Fibroblast of skin of scalp (primary cell): ENCODE results near the gene PMVK. TPM values are rescaled to one million over a fixed set of nuclear protein-coding genes. Genes with fewer than 3 reads are reported as not detected.
"Not testable (repeated sequence)": the region's sequence is repeated elsewhere in the genome, so short reads cannot be mapped to it uniquely, and the experiment has no call there.

Source experiments
- DNase-seq: peaks from one replicate; pipeline ENCODE4 v3.0.0-alpha.2; 2013
- polyA plus RNA-seq, 2 experiments: library from polyadenylated mRNA; unstranded; fragments of 120-200 nt; gene quantifications; one replicate each; pipeline ENCODE4 v1.2.1, GENCODE V29; 2013; ENCODE audit not compliant: insufficient read length in 2 of 2

Gene PMVK
- 30.4 TPM for polyA plus RNA-seq (2013, experiment 1 of 2; ENCODE audit: insufficient read length)
- 24.3 TPM for polyA plus RNA-seq (2013, experiment 2 of 2; ENCODE audit: insufficient read length)

DNA sequence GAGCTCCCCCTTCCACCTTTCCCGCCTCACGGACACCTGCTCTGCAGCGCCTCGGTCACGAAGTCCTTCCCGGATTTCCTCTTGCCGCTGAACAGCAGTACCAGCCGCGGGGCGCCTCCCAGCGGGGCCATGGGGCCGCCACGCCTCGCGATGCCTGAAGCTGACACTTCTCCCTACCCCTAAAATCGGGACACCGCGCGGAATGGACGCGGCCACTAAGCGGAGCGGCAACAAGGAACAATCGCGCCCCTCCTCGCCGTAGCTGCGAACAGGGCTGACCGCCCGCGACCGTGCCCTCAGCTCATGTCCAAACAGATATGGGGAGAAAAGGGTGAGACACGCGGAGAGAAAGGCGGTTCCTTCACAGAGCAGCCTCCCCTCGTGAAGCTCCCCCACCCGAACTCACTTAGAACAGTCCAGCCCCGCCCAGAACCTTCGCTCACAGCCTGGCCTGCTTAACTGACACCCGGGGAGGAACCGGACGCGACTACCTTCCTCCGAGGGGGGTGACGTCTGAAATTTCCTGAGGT, at the start of gene PMVK:
Gene PMVK, minus strand, starts transcription at position 165 of the 530 bp plus-strand sequence. Its CDS starts 34 bp downstream, at position 131.
- DNase-seq = peak; percentile 97

DNA sequence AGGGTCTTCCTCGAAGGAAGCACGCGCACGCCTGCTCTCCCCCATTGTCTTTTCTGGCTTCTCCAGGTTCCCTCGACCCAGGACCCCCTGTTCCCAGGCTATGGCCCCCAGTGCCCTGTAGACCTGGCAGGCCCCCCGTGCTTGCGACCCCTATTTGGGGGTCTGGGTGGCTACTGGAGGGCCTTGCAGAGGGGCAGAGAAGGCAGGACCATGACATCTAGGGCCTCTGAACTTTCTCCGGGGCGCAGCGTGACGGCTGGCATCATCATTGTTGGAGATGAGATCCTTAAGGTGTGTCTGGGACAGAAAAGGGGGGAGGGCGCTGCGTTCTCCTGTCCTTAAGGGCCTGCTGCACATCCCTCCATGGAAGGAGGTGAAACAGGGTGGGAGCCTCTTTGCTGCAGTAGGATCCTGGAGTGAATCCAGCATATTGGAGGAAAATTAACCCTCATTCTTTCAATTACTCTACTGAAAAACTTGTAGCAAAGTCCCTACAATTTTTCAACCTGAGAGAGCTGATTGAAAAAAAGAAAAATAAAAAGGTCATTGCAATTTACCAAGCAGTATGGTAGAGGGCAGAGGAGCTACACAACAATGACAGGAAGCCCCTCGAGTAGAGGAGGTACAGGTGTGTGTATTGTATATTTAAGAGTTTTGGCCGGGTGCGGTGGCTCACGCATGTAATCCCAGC, 47.4 kb upstream of the PMVK start:
- no peak for DNase-seq

DNA sequence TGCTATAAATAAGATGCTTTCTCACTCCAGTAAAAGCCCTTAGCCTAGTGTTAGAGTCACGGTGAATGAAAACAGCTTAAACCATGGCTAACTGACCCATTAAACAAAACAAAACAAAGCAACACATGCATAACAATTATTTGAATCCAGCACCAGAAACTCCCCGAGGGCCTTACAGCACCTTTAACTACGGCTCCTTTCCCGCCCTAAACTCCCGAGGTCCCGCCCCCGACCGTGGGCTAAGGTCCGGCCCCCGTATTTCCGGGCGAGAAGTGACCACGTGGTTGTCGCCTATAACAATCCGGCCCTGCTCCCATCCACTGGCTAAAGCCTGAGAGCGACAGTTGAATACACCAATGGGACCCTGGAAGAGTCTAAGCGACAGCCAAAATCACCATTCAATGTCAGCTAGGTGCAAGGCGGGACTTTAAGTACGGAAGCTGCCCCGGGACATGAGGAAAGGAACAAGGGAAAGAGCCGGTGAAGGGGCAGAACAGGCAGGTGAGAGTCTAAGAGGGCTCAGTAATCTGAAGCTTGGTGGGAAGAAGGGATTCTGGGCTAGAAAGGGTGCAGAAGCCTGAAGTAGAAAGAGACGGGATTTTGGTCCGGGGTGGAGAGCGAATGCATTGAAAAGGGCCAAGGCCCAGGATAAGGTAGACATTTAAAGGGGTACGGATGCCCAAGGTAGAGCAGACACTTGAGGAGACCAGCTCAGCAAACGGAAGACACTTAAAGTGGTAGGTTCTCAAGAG, 46.6 kb upstream of the PMVK start, which contains the start of gene FLAD1:
Gene FLAD1, plus strand, starts transcription at position 448 of the 752 bp plus-strand sequence. CDS start 351 bp downstream, outside the sequence.
- DNase-seq = peak; percentile 100

DNA sequence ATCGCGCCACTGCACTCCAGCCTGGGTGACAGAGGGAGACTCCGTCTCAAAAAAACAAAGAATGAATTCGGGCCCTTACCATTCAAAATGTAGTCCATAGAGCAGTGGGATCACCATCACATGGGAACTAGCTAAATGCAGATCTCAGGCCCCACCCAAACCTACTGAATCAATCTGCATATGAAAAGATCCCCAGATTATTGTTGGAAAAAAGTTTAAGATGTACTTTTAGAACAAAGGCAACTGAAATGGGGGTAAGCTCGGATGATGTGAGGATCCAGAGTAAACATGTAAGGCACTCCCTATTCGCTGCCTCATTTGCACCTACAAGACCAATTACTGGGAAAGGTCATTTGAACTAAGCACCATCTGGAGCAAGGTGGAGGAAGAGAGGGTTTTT, 45.8 kb upstream of the PMVK start:
- DNase-seq = no peak

DNA sequence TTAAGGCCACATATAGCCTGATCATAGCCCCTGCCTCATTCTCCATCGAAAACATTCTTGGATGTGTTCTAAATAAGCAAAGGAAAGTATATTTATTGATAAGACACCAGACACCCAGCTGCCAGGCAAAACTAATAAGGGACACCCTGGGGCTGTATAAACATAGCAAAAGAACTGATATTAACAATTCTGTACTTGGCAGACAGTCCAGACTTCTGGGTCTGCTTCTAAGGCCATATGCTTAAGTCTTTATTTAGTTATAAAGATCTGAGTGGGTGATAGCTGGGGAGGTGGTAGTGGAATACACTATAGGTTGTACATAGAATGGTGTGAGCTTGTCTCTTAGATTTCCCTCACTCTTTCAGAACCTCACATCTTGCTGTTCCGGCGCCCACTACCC, 41.8 kb upstream of the PMVK start:
- no peak for DNase-seq

DNA sequence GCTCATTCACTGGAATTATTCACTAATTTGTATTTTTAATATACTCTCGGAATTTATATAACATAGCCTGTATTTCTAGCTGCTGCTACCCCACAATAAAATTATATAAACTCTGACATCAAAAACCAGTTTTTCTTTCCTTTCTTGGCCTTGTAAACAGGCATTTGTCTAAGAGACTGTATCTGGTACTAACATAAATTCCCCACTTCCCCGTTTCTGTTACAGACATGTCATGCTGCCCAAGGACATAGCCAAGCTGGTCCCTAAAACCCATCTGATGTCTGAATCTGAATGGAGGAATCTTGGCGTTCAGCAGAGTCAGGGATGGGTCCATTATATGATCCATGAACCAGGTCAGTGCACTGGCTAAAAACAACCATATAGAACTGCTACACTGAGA, 41.2 kb upstream of the PMVK start:
- DNase-seq = not testable (repeated sequence)

DNA sequence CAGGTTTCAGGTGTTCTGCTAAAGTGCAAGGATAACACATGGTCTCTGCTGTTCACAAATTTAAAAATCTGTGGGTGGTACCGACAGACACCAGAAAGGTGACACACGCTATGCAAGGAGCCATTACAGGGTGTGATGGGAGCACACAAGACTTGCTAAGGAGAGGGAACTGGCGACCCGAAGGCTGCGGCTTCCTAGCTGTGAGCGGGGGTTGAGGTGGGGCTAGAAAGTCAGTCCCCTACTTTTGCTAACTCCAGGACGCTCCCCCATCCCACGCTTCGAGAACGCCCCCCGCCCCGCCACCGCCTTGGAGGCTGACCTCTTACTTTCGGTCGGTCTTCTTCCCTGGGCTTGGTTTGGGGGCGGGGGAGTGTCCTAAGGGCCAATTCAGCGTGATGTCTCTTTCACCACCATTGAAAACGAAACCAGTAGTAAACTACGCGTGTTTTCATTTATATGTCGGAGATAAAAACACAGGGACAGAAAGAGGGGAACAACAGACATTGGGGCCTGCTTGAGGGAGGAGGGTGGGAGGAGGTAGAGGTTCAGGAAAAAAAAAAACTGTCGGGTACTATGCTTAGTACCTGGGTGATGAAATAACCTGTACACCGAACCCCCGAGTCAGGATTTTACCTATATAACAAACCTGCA, 39.0 kb upstream of the PMVK start:
- DNase-seq = peak; percentile 60

DNA sequence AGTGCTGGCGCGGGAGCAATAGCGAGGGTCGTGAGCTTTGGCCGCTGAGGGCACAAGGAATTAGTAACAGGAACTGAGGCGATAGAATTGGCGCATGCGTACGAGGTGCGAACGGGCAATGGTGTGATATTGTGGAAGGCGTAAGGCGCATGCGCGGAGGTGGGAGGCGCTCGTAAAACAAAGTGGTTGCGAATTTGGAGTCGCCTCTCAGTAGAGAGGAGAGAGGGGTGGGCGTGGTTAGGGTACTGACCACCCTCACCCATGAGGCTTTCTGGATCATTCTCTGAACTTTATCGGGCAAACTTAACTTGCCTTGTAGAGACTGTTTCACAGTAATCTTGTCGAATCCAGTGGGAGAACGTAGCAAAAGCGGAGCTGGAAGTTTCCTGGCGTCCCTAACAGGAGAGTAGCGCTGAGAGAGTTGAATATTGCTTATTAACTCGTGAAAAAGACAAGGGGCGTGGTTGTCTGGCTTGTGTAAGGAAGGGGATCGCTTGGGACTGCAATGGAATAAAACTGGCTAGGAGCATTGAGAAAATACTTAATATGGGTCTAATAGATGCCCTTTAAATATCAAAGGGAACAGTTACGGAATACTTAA, 38.4 kb upstream of the PMVK start:
- DNase-seq = peak; percentile 97

DNA sequence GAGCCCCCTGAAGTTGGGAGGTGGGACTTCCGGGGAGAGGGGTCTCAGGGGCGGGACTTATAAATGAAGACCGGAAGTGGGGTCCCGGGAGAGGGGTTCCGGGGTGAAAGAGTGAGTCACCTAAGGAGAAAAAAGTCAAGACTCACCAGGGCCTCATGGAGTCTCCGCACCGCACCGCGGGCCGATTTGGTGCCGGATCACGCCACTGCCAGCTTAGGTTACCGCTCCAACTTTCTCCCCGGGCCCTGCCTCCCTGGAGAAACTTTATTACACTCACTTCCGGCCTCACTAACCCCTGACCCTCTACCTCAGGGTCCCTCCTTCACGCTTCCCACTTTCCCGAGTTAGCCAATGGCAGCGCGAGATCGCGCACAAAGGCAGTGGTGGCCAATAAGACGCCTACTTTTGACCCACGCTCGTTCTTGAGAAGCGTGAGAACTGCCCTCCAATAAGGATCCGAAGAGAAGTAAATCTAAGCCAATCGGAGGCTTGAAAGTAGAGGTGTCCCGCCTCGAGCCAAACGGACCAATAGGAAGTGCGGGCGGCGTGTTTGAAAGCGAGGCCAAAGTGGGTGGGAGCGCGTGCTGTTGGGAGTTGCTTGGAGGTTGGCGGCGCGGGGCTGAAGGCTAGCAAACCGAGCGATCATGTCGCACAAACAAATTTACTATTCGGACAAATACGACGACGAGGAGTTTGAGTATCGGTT, 37.7 kb upstream of the PMVK start, which contains the start of gene CKS1B:
Gene CKS1B, plus strand, starts transcription at position 580 of the 706 bp plus-strand sequence. Its CDS starts 65 bp downstream, at position 645.
- peak; percentile 100 for DNase-seq

DNA sequence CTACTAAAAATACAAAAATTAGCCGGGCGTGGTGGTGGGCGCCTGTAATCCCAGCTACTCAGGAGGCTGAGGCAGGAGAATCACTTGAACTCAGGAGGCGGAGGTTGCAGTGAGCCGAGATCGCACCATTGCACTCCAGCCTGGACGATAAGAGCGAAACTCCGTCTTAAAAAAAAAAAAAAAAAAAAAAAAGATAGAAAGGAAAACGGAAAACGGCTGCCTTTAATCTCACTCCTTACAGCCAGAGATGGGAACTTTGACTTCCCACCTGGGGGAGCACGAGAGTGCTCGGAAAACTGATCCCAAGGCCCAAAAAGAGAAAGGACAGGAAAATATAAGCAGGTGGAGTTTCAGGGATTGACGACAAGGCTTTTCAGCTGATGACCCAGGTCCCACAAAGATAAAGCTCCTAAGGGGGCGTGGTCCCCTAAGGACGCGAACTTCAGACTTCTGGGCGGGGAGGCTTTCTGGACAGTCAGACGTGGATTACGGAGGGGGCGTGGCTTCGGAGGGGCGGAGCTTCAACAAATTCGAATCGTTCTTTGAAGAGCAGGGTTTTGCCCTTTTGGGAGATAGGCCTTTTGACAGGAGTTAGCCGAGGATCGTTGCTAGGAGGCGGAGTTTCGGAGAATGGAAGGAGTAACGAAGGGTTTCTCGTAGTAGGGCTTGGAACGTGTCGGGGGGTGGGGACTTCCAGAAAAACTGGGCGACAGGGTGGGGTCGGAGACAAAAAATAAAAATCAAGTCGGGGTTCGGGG, 37.0 kb upstream of the PMVK start:
- DNase-seq = peak; percentile 98

DNA sequence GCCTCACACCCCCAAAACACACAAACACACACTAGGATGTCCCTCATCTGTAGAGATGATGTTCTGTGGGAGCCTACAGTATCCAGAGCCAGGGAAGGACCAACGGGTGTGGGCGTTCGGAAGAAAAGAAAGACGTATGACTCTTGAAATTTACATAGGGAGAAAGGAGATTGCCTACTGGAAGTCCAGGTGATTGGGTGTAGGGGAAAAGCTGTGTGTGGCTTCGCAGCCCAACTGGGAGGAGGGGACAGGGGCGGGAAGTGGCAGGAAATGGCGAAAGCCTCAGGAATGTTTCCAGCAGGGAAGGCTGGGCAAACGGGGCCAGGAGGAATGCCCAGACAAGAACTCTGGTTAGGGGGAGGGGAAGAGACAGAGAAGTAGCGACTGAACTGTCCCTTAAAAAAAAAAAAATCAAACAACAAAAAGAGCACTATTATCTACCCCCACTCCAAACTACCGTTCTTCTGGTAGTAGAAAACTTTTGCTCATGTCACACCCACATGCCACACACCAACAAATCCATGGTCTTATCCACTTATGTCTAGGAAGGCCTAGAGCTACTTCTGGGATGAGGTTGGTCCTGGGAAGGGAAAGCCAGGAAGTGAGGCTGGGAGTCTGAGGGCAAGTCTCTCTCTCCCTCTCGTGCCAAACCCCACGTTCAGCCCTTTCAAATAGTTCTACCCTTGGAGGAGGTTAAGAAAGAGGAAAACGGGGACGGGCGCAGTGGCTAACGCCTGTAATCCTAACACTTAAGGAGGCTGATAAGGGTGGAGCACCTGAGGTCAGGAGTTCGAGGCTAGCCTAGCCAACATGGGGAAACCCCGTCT, 36.2 kb upstream of the PMVK start:
- peak; percentile 98 for DNase-seq

DNA sequence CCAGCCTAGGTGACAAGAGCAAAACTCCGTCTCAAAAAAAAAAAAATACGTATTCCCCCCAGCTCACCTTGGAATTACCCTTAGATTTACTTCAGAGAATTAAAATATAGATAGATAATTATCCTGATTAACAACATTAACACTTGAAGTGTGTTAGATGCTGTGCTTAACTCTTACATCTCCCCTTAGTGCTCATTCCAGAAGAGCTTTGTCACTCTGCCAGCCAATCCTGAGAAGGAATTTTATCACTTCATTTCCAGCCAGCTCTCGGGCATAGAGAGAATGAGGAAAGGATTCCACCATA, 35.6 kb upstream of the PMVK start:
- DNase-seq = peak; percentile 89

DNA sequence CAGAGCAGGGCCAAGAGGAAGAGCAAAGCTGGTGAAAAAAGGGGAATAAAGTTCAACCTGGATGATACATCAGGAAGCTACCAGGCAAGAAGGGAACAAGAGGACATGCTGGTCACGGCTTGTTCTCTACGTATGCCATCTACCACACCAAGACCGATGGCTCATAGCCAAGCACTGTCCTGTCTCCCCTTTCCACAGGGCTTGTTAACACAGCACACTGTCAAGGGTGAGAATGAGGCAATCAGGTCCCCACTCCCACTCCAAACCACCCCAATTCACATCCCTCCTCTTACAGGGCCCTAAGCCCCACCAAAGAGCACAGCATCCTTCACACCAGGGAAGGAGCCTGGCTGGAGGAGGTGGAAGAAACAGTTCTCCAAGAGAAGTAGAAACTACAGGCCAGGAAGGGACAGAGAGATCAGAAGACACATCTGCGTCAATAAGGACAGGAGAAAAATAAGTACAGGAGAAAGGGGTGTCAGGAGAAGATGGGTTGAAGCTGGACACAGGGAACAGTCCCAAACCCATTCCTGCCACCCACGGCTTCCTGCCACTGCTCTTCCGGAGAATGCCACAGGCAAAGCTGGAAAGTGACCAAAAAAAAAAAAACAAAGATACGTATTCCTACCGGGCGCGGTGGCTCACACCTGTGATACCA, 35.0 kb upstream of the PMVK start:
- no peak for DNase-seq

DNA sequence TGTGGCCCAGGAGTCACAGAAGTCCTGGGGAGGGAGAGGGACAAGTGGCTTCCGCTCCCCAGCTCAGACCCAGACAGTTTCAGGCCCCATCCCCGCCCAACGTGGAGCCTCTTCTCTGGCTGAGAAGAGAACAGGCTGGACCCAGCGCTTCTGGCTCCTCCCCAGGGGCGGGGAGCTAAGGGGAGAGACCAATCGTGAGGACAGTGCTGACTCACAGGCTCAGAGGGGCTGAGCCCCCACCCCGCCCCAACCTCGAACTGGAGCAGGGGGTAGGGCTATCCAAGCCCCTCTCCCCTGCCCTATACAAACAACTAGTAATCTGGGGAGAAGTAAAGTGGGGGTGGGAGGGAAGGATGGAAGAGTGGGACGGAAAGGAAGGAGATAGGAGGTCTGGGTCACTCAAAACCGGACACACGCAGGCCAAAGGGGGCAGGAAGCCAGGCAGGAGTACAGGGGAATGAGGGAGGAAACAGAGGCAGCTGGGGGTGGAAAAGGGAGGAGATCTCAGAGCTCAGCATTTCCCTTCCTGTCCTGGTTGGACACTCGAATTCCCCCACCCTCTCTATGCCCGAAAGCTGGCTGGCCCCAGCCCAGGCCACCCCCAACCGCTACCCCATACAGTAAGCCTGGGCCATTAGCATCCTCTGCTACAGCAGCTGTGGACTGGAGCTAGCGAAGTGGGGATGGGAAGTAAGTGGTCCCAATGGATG, 34.3 kb upstream of the PMVK start, which contains the start of gene SHC1:
Gene SHC1, minus strand, starts transcription at position 117 of the 710 bp plus-strand sequence. CDS start 221 bp downstream, outside the sequence.
- DNase-seq = peak; percentile 97

DNA sequence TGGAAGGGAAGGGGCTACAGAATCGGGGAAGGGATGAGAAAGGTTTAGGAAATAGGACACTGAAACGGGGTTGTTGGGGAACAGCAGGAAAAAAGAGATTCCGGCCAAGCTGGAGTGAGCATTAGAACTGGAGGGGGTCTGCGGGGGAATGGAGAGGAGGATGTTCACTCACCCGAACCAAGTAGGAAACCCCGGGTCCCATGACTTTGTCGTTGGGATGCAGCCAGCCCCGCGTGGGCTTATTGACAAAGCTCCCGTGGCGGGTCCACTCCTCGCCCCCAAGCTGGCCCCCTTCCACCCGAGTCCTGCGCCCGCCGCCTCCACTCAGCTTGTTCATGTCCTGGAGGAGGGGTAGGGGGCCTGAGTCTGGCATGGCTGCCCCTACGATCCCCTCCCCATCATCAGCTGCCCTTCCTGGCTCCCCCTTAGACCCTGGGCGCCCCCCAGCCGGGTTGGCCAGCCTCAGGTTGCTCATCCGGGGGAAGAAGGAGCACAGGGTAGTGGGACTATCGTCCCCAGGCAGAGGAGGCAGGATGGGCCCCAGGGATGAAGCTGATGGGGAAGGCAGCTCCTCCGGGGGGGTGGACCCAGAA, 33.4 kb upstream of the PMVK start:
- DNase-seq = no peak

DNA sequence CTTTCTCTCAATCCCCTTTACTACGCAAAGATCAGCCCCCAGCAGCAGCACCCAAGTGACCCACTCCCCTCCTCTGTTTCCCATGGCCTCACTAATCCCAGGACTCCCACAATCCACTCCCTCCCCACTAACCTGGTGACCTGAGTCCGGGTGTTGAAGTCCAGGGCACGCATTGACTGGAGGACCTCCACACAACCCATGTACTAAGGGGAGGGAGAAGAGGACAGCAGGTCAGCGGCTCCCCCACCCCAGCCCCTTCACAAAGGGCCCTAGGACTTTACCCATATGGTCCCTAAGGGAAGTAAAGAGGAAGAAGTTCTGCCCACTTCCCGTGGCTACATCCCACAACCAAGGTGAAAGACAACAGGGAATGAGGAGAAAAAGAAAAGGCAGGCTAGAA, 32.7 kb upstream of the PMVK start:
- no peak for DNase-seq

DNA sequence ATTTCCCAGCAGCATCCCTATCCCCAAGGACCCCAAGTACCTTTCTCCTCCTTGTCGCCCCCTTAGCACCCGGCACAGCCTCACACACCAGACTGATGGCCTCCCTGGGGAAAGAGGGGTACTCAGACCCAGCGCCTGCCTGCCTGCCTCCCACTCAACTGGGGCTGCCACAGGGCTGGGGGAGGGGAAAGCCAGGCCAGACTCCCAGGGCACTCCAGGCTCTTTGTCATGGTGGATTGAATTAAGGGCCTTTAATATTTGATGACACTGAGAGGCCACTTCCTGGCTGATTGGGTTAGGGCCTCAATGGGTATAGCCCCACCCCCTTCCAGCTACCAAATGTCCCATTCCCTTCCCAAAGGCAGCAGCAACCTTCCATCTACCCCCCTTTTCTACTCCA, 32.2 kb upstream of the PMVK start:
- DNase-seq = no peak

DNA sequence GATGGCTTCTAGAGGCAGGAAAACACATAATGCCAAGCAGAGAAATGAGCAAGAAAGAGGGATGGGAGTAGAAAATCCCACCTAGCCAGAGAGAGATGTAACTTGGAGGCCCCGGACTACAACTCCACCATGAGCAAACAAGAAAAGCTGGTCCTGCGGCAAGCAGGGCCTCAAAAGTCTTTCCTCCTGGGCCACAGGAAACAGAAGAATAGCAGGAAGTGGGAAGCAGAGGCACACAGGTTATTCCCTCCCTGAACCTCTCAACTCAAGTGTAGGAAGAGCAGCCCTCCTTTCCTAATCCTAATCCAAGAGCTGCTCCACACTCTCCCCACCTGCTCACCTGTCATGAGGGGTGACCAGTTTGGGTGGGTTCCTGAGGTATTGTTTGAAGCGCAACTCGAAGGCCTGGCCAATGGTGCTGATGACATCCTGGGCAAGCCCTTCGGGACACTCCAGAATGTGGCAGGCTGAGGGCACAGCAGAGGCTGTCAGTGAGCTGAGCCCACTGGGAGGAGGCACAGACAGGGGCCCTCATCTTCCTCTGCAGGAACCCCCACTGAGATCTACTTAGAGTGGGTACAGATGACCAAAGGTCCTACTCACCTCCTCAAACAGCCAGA, 30.9 kb upstream of the PMVK start:
- DNase-seq = no peak
